Activated naive CD4-positive, alpha-beta T cell treated with anti-CD3 and anti-CD28 coated beads, Interleukin-2, amount 10 ng/mL, durations not matched to agents 7 days and 5 days (primary cell): Measurements from ENCODE around the gene VPS13D.

Source experiments
- CTCF ChIA-PET: fragments of 350-600 bp; sonication (Branson Sonifier 250); formaldehyde crosslinking; loops from one replicate; lab custom pipeline; 2021; ENCODE audit warnings: antibody characterized with exemption; lab: Charles Lee
- DNase-seq: peaks from one replicate; pipeline ENCODE4 v3.0.0-alpha.2; 2020
- H3K27ac Mint-ChIP-seq: one replicate; pipeline ENCODE4 v1.8.0; 2021; ENCODE audit warnings: mild to moderate bottlenecking, moderate library complexity, mixed read lengths
- H3K27me3 Mint-ChIP-seq: one replicate; pipeline ENCODE4 v1.8.0; 2021; ENCODE audit warnings: mild to moderate bottlenecking, mixed read lengths
- H3K36me3 Mint-ChIP-seq: one replicate; pipeline ENCODE4 v1.8.0; 2021; ENCODE audit warnings: mixed read lengths
- H3K4me1 Mint-ChIP-seq: one replicate; pipeline ENCODE4 v1.8.0; 2021; ENCODE audit warnings: mixed read lengths
- H3K4me3 Mint-ChIP-seq: one replicate; pipeline ENCODE4 v1.8.0; 2021; ENCODE audit warnings: mild to moderate bottlenecking, moderate library complexity, mixed read lengths
- H3K9me3 Mint-ChIP-seq: one replicate; pipeline ENCODE4 v1.8.0; 2021; ENCODE audit warnings: mixed read lengths

VPS13D gene

DNA sequence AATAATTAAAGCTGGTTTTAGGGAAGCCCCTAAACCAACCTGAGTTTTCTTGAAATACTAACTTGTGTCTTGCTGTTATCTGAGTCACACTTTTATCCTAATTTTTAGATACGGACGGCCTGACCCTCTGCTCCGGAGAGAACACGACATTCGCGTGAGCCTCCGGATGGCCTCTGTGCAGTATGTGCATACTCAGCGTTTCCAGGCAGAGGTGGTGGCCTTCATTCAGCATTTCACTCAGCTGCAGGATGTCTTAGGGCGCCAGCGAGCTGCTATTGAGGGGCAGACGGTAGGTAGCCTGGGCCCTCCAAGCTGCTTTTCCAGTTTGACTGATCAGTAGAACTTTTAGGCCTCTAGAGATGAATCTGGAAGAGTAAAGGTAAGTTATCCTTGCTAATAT lies 63.6 kb downstream of the VPS13D start:
- CTCF ChIA-PET, result interaction anchor here (1.0 kb wide), 1 partner anchor 17 kb away, joined by 4 read pairs; no protein-coding TSS in a partner anchor
- no peak for DNase-seq
- peaks cover 34% of the 10 kb centered on the region for H3K36me3 Mint-ChIP-seq
- no peak overlapping the region for H3K27ac Mint-ChIP-seq
- no peak overlapping the region for H3K4me3 Mint-ChIP-seq
- H3K9me3 Mint-ChIP-seq, result no peaks in the 10 kb centered on the region
- no peaks in the 10 kb centered on the region for H3K27me3 Mint-ChIP-seq
- H3K4me1 Mint-ChIP-seq, result peaks cover 25% of the 10 kb centered on the region

DNA sequence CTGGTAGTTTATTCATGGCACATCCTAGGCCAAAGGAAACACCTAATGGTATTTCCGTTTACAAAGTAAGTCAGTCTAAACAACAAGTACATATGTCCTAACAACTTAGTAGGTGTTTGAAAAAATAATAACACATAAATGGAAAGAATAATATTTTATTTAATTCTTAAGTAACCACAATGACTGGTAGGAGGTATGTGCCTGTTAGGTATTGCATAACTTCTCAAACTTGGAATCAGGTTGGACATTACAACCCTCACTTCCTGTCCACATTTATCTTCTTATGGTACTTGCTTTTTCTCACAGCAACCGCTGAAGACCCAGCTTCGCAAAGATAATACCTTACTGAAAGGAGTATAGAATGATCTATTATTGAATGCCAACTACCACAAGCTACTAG lies 64.2 kb downstream of the VPS13D start:
- H3K36me3 Mint-ChIP-seq, result peaks cover 39% of the 10 kb centered on the region
- H3K27me3 Mint-ChIP-seq, result no peaks in the 10 kb centered on the region
- peaks cover 25% of the 10 kb centered on the region for H3K4me1 Mint-ChIP-seq
- H3K9me3 Mint-ChIP-seq, result no peaks in the 10 kb centered on the region
- no peak for DNase-seq
- CTCF ChIA-PET, result interaction anchor here (0.6 to 1.0 kb wide), 2 partner anchors 13 to 18 kb away, joined by 3 to 4 read pairs; no protein-coding TSS in a partner anchor
- no peak overlapping the region for H3K27ac Mint-ChIP-seq
- no peak overlapping the region for H3K4me3 Mint-ChIP-seq

DNA sequence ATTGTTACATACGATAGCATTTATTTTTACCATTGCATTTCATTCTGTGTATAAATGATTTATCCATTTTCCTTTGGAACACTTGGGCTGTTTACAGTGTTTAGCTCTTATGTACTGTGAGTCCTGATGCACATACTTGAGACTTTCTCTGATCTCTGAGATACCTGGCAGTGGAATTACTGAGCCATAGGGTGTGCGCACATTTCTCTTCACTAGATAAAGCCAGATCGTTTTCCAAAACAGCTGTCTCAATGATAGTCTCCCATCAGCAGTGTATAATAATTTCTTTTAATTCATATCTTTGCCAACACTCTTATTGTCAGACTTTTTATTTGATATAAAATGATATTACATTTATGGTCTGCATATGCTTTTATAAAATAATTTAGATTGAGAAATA lies 66.2 kb downstream of the VPS13D start:
- H3K36me3 Mint-ChIP-seq, result peaks cover 36% of the 10 kb centered on the region
- H3K27me3 Mint-ChIP-seq, result no peaks in the 10 kb centered on the region
- H3K27ac Mint-ChIP-seq, result no peak overlapping the region

DNA sequence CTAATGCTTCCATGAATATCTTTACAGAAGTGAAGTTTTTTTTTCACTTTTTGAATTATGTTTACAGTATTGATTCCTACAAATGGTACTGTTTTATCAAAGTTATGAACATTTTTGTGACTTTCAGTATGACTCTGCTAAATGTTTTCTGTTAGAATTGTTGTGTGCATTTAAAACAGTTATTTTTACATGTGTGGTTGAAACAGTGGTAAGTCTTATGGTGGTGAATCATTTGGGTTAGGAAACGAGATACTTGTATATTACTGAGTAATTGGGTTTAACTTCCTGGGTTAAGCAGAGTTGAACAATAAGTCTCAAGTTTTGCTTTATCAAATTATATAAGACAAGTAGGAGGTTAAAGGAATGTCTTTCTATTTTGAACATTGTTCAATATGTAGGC lies 66.8 kb downstream of the VPS13D start:
- no peaks in the 10 kb centered on the region for H3K27me3 Mint-ChIP-seq
- H3K27ac Mint-ChIP-seq, result no peak overlapping the region
- H3K4me1 Mint-ChIP-seq, result peaks cover 25% of the 10 kb centered on the region
- H3K4me3 Mint-ChIP-seq, result no peak overlapping the region
- CTCF ChIA-PET, result interaction anchor here (0.9 to 1.9 kb wide), 3 partner anchors 16 to 321 kb away, joined by 3 to 5 read pairs (median 5); partner anchors contain the start of gene DHRS3
- no peaks in the 10 kb centered on the region for H3K9me3 Mint-ChIP-seq
- no peak for DNase-seq
- peaks cover 36% of the 10 kb centered on the region for H3K36me3 Mint-ChIP-seq

More for the DNA sequence above, 66.2 kb downstream of the VPS13D start:
- no peak for DNase-seq
- Mint-ChIP-seq H3K4me3 (no peak overlapping the region), H3K9me3 (no peaks in the 10 kb centered on the region), H3K4me1 (peaks cover 25% of the 10 kb centered on the region)
- CTCF ChIA-PET, result interaction anchor here (0.9 to 1.9 kb wide), 4 partner anchors 17 to 322 kb away, joined by 3 to 5 read pairs (median 4); partner anchors contain the start of gene DHRS3

DNA sequence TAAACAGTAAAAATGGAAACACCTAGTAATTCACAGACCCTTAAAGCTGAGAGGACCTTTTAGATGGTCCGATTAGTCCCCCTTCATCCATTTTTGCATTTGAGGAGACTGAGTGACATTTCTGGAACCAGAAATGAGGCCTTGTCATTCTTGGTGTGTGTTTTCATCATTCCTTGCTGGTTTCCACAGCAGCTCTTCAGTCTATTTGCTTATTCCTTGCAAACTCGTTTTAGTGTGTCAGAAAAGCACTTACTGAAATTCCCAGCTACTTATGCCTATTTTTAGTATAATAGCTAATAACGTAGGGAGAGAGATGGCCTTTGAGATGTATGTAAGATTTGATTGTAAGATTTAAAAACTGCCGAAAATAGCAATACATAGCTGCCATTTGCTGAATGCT lies 70.9 kb downstream of the VPS13D start:
- Mint-ChIP-seq H3K9me3 (no peaks in the 10 kb centered on the region), H3K36me3 (peaks cover 47% of the 10 kb centered on the region), H3K4me3 (no peak overlapping the region), H3K27ac (no peak overlapping the region), H3K27me3 (no peaks in the 10 kb centered on the region), H3K4me1 (peaks cover 20% of the 10 kb centered on the region)
- DNase-seq, result no peak
- CTCF ChIA-PET, result interaction anchor here (0.6 to 1.6 kb wide), 6 partner anchors 9 to 358 kb away, joined by 3 to 6 read pairs (median 3); no protein-coding TSS in a partner anchor

DNA sequence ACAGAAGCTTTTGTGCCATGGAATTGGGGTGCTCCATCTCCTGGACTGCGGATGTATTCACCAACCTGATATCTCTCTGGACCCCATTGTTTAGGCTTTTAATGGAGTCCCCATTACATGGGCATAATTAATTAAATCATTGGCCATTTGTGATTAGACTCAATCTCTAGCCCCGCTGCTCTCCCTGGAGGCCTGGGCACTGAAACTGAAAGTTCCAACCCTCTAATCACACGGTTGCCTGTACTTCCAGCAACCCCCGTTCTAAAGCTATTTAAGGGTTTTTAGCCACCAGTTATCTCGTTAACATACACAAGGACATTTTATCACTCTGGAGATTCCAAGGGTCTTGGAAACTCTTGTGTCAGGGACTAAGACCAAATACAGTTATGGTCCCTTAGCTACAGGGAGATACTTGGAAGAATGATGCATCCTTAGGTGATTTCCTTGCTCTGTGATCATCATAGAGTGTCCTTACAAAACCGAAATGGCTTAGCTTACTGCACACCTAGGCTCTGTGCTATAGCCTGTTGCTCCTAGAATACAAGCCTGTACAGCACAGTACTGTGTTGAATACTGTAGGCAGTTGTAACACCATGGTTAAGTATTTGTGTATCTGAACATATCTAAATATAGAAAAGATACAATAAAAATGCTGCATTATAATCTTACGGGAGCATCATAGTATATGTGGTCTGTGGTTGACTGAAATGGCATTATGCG lies 71.8 kb downstream of the VPS13D start:
- no peak for DNase-seq
- Mint-ChIP-seq H3K4me1 (peaks cover 12% of the 10 kb centered on the region), H3K4me3 (no peak overlapping the region), H3K27me3 (no peaks in the 10 kb centered on the region), H3K36me3 (peaks cover 51% of the 10 kb centered on the region), H3K27ac (no peak overlapping the region), H3K9me3 (no peaks in the 10 kb centered on the region)
- CTCF ChIA-PET, result interaction anchor here (0.6 to 1.6 kb wide), 6 partner anchors 8 to 357 kb away, joined by 3 to 6 read pairs (median 4); no protein-coding TSS in a partner anchor

DNA sequence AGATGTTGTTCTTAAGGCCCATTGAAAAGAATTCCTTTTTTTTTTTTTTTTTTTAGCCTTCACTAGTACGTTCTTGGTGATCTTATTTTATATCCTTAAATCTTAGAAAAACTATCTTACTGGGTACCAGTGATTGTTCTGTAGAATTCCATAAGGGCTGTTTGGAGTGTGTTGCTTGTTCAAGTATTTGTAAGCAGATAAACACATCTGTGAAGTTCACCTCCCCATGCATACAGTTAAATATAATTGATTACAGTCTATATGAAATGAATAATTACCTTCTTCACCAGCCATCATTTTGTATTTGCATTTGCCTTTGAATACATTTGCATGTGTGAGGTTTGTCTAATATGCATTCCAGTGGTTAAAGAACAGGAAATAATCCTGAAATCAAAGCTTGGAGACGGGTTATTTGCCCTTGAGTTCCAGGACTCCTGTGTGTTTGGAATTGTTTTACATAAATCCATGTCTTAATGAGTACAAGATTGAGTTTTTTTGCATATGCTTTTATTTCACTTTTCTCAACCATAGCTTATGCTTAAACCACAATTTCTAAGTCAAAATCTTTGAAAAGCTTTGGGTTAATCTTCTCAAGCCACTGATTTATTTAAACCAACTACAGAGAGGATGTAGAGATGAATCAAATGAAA lies 73.1 kb downstream of the VPS13D start:
- H3K36me3 Mint-ChIP-seq, result peaks cover 57% of the 10 kb centered on the region
- no peaks in the 10 kb centered on the region for H3K9me3 Mint-ChIP-seq
- H3K4me1 Mint-ChIP-seq, result peaks cover under 1% of the 10 kb centered on the region
- CTCF ChIA-PET, result interaction anchor here (0.6 to 1.3 kb wide), 2 partner anchors 27 to 338 kb away, joined by 3 to 4 read pairs; no protein-coding TSS in a partner anchor
- H3K4me3 Mint-ChIP-seq, result no peak overlapping the region
- no peak for DNase-seq
- no peaks in the 10 kb centered on the region for H3K27me3 Mint-ChIP-seq
- H3K27ac Mint-ChIP-seq, result no peak overlapping the region

DNA sequence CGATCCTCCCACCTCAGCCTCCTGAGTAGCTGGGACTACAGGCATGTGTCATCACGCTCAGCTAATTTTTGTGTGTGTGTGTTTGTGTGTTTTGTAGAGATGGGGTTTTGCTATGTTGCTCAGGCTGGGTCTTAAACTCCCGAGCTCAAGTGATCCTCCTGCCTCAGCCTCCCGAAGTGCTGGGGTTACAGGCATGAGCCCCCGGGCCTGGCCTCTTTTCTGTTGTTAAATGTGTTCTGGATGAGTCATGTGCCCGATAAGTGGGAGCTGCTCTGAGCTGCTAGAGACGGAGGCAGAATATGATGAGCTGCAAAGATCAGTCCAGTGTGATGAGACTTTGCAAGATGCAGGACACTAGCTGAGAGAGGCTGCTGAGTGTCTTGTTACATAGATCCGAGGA lies 75.5 kb downstream of the VPS13D start:
- Mint-ChIP-seq H3K9me3 (no peaks in the 10 kb centered on the region), H3K36me3 (peaks cover 61% of the 10 kb centered on the region), H3K4me1 (no peaks in the 10 kb centered on the region), H3K4me3 (no peak overlapping the region), H3K27ac (no peak overlapping the region), H3K27me3 (no peaks in the 10 kb centered on the region)
- CTCF ChIA-PET, result no interaction called here
- no peak for DNase-seq

DNA sequence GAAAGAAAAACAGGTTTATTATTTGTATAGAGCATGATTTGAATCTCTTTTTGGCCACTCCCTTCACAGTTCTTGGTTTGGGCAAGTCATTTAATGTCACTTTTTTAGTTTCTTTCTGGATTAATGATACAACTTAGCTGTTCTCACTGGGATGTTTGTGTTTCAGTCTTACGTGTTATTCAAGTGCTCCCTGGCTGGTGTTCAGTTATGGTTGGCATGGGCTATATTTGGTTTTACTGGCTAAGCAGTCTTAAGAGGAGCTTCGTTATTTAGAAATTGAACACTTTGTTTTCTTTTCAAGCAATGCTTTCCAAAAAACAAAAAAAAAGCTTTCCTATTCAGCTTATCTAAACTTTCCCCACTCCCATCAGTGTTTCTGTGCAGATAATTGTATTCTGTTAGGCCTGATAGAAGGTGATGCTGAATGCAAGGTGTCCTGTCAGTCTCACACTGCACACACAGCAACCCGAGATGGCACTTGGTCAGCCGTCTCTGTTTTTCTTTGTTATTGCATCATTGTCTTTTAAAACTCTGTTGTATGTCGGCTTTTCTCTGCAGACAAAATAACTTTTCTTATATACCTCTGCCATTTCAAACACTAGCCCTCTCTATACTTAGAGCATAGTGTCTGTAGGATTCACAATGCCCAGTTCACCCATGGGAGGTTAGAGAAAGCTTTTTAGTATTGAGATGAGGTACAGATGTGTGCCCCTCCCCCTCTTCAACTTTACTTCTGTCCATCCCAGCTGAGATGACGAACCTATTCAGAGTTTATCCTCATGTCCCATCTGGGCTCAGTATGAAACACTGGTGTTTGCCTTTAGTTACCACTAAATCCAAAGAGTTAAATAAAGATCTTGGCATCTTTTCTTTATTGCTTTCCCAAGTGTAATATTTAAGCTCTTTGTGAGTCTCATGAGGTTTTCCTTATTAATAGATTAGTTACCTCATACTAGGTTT lies 80.2 kb downstream of the VPS13D start:
- CTCF ChIA-PET, result interaction anchor here (1.0 to 6.7 kb wide), 3 partner anchors 9 to 349 kb away, joined by 3 to 45 read pairs (median 7); no protein-coding TSS in a partner anchor
- Mint-ChIP-seq H3K36me3 (peaks cover 56% of the 10 kb centered on the region), H3K27me3 (no peaks in the 10 kb centered on the region), H3K4me3 (no peak overlapping the region), H3K27ac (no peak overlapping the region), H3K9me3 (no peaks in the 10 kb centered on the region), H3K4me1 (peaks cover 3% of the 10 kb centered on the region)
- DNase-seq, result no peak

DNA sequence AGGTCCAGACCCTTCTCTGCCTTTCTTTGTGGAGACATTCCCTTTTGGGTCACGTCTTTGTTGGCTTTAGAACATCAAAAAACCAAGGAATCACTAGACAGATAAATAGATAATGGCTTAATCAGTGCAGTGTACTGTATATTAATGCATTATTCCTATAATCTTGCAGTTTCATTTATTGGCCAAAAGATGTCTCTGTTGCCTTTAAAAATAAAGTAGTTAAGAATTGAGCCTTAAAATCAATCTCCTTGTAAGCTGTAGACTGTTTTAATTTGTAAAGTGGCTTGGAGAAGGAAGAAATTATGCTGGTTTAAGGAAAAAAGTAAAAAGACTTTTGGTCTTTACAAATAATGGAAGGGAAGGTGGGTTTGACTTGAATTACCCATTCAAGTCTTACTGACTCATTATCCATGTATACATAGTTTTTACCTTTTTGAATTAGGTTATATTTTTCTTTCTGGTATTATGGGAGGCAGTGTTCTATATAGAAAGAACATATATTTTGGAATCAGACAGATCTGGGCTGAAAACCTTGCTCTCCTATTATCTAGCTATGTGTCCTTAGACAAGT lies 84.6 kb downstream of the VPS13D start:
- H3K36me3 Mint-ChIP-seq, result peaks cover 40% of the 10 kb centered on the region
- peaks cover 3% of the 10 kb centered on the region for H3K4me1 Mint-ChIP-seq
- CTCF ChIA-PET, result interaction anchor here (0.6 to 6.7 kb wide), 10 partner anchors 29 to 354 kb away, joined by 3 to 53 read pairs (median 5); no protein-coding TSS in a partner anchor
- no peak for DNase-seq
- H3K27me3 Mint-ChIP-seq, result no peaks in the 10 kb centered on the region
- H3K9me3 Mint-ChIP-seq, result no peaks in the 10 kb centered on the region
- no peak overlapping the region for H3K4me3 Mint-ChIP-seq
- H3K27ac Mint-ChIP-seq, result no peak overlapping the region

DNA sequence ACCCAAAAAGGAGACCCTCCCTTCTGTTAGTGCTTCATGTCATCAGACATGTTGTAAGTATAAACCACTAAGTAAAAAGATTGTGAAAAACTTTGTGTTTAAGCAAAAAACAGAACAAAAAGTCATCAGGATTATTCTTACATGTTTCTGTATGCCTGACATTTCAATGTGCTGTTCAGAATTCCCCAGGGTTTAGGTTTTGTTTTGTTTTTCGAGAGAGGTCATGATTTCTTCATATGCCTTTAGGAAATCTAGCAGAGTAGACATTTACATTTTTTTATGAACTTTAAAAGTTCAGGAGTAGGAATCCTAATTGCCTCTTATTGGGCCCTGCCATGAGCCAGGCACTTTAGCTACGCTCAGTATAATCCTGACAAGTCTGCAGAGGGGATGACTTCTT lies 85.3 kb downstream of the VPS13D start:
- DNase-seq, result no peak
- H3K36me3 Mint-ChIP-seq, result peaks cover 43% of the 10 kb centered on the region

DNA sequence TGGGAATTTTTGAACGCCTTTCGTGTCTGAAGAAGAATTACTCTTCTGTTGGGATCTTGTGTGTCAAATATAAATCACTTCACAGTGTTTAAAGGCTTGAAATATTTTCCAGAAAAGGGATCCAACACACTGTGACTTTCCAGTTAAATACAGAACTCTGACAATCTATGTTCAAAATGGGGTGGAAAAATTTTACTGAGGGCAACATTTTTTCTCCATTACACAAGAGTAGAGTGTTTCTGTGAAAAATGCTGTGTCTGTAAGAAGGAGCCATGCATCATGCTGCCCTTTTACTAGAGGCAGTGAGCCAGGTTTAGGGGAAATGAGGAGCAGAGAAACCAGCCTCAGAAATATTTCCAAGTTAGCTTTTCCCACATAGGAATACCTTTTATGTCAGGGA lies 86.5 kb downstream of the VPS13D start:
- H3K27ac Mint-ChIP-seq, result no peak overlapping the region
- no peaks in the 10 kb centered on the region for H3K9me3 Mint-ChIP-seq
- H3K27me3 Mint-ChIP-seq, result no peaks in the 10 kb centered on the region
- H3K4me1 Mint-ChIP-seq, result peaks cover 7% of the 10 kb centered on the region
- CTCF ChIA-PET, result interaction anchor here (0.7 to 5.4 kb wide), 3 partner anchors 41 to 304 kb away, joined by 3 to 53 read pairs (median 5); no protein-coding TSS in a partner anchor
- no peak for DNase-seq
- peaks cover 42% of the 10 kb centered on the region for H3K36me3 Mint-ChIP-seq
- H3K4me3 Mint-ChIP-seq, result no peak overlapping the region

More for the DNA sequence above, 85.3 kb downstream of the VPS13D start:
- no peak overlapping the region for H3K27ac Mint-ChIP-seq
- H3K27me3 Mint-ChIP-seq, result no peaks in the 10 kb centered on the region
- no peaks in the 10 kb centered on the region for H3K9me3 Mint-ChIP-seq
- H3K4me3 Mint-ChIP-seq, result no peak overlapping the region
- CTCF ChIA-PET, result interaction anchor here (0.6 to 6.7 kb wide), 11 partner anchors 40 to 353 kb away, joined by 3 to 53 read pairs (median 4); no protein-coding TSS in a partner anchor
- peaks cover 3% of the 10 kb centered on the region for H3K4me1 Mint-ChIP-seq

DNA sequence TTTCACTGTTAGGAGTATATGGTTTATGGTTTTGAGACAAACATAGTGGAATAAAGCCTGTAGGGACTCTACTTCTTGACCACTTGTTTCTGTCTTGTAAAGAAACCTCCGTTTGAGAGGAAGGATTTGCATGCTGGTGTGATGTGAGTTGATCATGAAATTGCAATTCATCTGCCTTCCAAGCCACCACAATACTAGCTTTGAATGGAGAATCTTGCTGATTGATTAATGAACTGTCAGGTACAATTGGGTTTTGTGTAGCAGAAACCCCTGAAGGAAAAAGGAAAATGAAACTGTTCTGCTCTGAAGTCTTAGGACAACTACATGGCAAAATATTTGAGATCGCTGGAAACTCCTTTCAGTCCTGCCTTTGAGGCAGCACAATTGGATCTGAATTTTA lies 90.7 kb downstream of the VPS13D start:
- no peak overlapping the region for H3K27ac Mint-ChIP-seq
- H3K27me3 Mint-ChIP-seq, result no peaks in the 10 kb centered on the region
- CTCF ChIA-PET, result interaction anchor here (1.0 to 1.5 kb wide), 2 partner anchors 298 to 338 kb away, joined by 4 to 5 read pairs; partner anchors contain the start of gene DHRS3
- peaks cover 40% of the 10 kb centered on the region for H3K36me3 Mint-ChIP-seq
- H3K9me3 Mint-ChIP-seq, result no peaks in the 10 kb centered on the region
- peaks cover 4% of the 10 kb centered on the region for H3K4me1 Mint-ChIP-seq
- no peak for DNase-seq
- no peak overlapping the region for H3K4me3 Mint-ChIP-seq
